Stimulated activated CD8-positive, alpha-beta memory T cell treated with anti-CD3 and anti-CD28 coated beads, Interleukin-12 subunit alpha, Interleukin-12 subunit beta, amount 100 ng/mL, for 4 hours (primary cell): ENCODE data around the gene MBP.
"Not testable (repeated sequence)": the region's sequence is repeated elsewhere in the genome, so short reads cannot be mapped to it uniquely, and the experiment has no call there.

Experiments used
- DNase-seq: peaks from one replicate; pipeline ENCODE4 v3.0.0-alpha.2; 2020; ENCODE audit warnings: low read depth

Gene MBP

GRCh38 chr18:76970770-76971559 is 161.6 kb downstream of the MBP start:
- DNase-seq, result no peak

- no peak for DNase-seq
These were observed 164.7 kb downstream of the MBP start for GRCh38 chr18:76967721-76968472.

GRCh38 chr18:76967299-76967698 is 165.3 kb downstream of the MBP start:
- not testable (repeated sequence) for DNase-seq

GRCh38 chr18:76965555-76966151 is 166.9 kb downstream of the MBP start:
- DNase-seq, result not testable (repeated sequence)

GRCh38 chr18:76963936-76964335 is 168.6 kb downstream of the MBP start:
- no peak for DNase-seq

GRCh38 chr18:76962851-76963250 is 169.7 kb downstream of the MBP start:
- DNase-seq, result no peak

GRCh38 chr18:76960528-76961035 is 172.0 kb downstream of the MBP start:
- DNase-seq, result no peak

- no peak for DNase-seq
These were observed 173.0 kb downstream of the MBP start for GRCh38 chr18:76959605-76960004.

- DNase-seq, result no peak
These were observed 173.8 kb downstream of the MBP start for GRCh38 chr18:76958692-76959341.

GRCh38 chr18:76957384-76958355 is 174.9 kb downstream of the MBP start:
- no peak for DNase-seq

GRCh38 chr18:76956648-76957047 is 175.9 kb downstream of the MBP start:
- no peak for DNase-seq

- no peak for DNase-seq
These were observed 176.9 kb downstream of the MBP start for GRCh38 chr18:76955524-76956170.

- DNase-seq, result no peak
These were observed 178.9 kb downstream of the MBP start for GRCh38 chr18:76953583-76954233.

- no peak for DNase-seq
These were observed 179.4 kb downstream of the MBP start for GRCh38 chr18:76953156-76953555.

- DNase-seq, result no peak
These were observed 179.8 kb downstream of the MBP start for GRCh38 chr18:76952747-76953146.

- no peak for DNase-seq
These were observed 180.9 kb downstream of the MBP start for GRCh38 chr18:76951456-76952247.

GRCh38 chr18:76948345-76948744 is 184.2 kb downstream of the MBP start:
- no peak for DNase-seq

- not testable (repeated sequence) for DNase-seq
These were observed 188.2 kb downstream of the MBP start for GRCh38 chr18:76944346-76944745.
